ENCODE results near the gene TNNI3.

DNA sequence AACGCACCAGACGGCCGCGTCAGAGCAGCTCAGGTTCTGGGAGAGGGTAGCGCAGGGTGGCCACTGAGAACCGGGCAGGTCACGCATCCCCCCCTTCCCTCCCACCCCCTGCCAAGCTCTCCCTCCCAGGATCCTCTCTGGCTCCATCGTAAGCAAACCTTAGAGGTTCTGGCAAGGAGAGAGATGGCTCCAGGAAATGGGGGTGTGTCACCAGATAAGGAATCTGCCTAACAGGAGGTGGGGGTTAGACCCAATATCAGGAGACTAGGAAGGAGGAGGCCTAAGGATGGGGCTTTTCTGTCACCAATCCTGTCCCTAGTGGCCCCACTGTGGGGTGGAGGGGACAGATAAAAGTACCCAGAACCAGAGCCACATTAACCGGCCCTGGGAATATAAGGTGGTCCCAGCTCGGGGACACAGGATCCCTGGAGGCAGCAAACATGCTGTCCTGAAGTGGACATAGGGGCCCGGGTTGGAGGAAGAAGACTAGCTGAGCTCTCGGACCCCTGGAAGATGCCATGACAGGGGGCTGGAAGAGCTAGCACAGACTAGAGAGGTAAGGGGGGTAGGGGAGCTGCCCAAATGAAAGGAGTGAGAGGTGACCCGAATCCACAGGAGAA is 42.0 kb downstream of the TNNI3 start:
- TF ChIP-seq CTCF (IDR thresholded peaks at IDR 0.05; ENCODE audit: low read length) (no peak), EZH2 (optimal IDR thresholded peaks at IDR 0.05; ENCODE audit: low read depth, low read length) (no peak), EZH2phosphoT487 (IDR thresholded peaks at IDR 0.05; ENCODE audit: low read length) (no peak)
